GM19240 (cell line): Measurements from ENCODE around the gene GNG14.
"Not testable (repeated sequence)": the region's sequence is repeated elsewhere in the genome, so short reads cannot be mapped to it uniquely, and the experiment has no call there.

Source experiments
- DNase-seq: peaks from one replicate; pipeline ENCODE4 v3.0.0; 2011; ENCODE audit warnings: low spot score; ENCODE audit not compliant: insufficient read length

The GNG14 gene

DNA sequence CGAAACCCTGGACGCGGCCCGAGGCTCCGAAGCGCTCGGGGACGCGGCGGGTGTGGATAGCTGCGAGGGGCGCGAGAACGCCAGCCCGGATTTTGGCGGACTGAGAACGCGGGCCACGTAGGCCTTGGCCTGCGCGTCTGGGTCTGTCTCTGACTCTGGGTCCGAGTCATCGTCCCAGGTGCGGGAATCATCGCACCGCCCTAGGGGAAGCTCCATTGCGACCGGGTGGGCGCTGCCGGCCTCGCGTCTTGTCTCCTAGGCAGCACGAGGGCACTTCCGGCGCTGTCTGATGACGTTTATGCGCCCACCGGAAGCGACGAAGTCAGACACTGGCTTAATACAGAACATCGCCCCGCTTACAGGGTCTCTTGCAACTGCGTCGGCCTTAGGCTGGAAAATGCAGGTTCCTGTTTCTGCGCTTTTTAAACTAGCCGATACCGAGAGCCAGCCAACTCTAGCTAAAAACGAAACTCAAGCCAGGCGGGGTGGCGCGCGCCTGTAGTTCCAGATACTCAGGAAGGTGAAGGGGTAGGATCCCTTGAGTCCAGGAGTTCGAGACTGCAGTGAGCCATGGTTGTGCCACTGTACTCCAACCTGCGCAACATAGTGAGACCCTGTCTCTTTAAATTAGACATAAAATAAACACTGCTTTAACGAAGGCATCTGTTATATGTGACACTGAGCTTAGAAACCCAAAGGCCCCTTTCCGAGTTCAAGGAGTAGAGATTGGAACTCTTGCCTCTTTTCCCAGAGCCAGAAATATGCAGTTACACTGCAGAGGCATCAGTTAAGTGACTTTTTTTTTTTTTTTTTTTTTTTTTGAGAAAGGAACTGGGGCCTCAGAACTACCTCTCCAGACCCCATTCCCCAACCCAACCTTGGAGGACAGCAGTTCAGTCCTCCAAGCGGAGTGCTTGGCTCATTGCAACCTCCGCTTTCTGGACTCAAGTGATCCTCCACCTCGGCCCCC lies 8.9 kb downstream of the GNG14 start, which contains the start of gene FBXW9:
Gene FBXW9 (minus strand): TSS at position 266 of the 970 bp plus-strand sequence. CDS start 50 bp downstream, at position 216.
- DNase-seq = peak; percentile 99

- not testable (repeated sequence) for DNase-seq
These were observed 9.6 kb downstream of the GNG14 start for GRCh38 chr19:12697425-12697824.

DNA sequence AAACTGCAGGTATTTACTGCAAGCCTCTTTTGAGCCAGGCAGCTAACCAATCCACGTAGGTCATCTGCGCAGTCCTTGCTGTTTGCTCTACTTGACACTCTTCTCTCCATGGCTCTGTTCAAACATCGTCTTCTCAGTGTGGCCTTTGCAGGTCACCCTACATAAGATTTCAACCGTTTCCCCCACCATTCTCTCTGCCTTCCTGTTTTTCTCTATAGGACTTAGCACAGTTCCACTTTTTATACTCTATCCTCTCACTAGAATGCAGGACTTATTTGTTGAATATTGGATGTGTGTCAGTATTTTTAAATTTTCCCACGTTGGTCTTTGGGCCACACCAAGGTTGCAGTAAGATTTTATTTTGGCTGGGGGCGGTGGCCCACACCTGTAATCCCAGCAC lies 10.3 kb downstream of the GNG14 start:
- no peak for DNase-seq

DNA sequence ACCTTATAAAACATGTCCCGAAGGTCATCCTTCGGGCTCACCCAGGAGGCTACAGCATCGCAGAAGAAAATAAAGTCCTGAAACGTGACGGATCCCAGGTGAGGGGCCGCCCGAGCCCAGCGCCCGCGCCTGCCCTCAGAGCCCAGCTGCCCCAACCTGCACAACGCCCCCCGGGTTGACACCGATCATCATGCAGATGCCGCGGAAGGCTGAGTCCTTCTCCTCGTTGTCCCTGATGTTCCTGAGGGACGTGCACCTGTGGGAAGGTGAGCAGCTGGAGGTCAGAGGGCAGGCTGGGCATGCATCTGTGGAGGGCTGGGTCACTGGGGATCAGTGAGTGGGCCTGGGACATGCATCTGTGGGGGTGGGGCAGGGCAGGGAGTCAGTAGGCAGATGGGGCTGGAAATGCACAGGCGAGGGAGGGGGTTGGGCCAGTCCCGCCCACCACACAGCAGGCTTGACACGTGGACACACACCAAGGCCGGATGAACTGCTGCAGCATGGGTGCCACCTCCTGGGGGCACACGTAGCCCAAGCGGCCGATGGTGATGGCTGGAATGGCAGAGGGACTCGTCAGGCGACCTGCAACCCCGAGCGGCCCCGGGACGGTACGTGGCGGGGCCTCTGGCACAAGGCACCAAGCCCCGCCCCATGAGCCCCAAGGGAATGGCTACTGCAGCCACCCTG lies 13.9 kb downstream of the GNG14 start:
- DNase-seq = no peak

- no peak for DNase-seq
These were observed 15.2 kb downstream of the GNG14 start for GRCh38 chr19:12703046-12703445.

DNA sequence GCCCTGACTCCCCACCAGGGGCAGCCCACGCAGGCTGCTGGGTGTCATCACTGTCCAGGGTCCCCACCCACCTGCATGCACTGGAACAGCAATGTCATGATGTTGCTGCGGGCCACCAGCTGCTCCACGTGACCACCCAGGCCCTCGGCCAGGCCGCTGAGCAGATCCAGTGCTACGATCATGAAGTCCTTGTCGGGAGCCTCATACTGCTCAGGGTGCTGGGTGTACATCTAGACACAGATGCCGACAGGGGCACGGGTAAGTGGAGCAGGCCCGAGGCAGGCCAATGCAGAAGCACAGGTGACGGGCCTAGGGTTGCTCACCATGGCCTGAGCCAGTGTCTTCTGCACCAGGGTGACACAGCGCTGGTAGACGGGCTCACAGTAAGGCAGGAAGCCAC lies 17.4 kb downstream of the GNG14 start:
- DNase-seq = no peak

DNA sequence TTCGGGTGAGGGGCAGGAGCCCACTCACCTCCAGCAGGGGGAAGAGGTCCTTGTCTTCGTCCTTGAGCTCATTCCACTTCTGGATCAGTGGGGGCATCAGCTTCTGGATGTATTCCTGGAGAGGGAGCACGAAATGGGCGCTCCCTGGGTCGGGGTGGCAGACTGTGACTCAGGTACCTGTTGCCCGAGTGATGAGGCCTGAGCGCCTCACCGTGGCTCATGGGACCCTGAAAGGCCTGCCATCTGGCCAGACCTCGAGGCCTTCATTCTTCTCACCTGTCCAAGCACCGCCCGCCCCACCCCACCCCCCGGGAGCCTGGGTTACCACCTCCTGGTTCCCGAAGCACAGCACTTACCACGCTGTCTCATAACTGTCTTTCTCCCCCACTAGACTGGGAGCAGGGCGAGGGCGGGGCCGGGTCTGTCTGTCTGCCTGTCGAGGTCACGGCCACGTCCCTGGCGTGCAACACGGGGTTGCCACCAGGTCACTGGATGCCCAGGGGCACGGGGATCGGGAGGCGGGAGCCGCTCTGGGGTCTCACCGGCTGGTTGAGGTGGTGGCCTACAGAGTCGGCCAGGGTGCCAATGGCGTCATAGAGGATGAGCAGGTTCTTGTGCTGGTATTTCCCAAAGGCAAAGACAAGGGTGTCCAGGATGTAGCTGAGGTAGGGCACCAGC lies 18.0 kb downstream of the GNG14 start:
- DNase-seq = no peak

DNA sequence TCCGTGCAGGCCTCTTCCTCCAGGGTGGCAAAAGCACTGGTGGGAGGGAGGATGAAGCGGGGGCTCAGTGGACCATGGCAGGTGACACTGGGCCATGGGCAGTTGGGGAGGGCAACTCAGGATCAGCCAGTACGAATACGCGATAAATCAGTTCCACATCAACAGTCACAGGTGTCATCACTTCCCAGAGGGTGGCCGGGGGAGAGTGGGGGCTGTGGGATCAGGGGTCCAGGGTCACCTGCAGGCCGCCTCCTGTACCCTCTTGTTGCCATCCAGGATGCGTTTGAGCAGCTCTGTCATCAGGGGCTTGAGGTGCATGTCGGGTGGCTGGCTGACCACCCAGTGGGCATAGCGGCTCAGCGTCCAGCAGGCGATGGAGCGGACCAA lies 18.5 kb downstream of the GNG14 start:
- no peak for DNase-seq

DNA sequence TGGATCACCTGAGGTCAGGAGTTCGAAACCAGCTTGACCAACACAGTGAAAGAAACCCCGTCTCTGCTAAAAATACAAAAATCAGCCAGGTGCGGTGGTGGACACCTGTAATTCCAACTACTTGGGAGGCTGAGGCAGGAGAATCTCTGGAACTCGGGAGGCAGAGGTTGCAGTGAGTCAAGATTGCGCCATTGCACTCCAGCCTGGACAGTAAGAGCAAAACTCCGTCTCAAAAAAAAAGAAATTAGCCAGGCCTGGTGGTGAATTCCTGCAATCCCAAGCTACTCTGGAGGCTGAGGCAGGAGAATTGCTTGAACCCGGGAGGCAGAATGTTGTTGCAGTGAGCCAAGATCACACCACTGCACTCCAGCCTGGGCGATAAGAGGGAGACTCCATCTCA lies 20.8 kb downstream of the GNG14 start:
- DNase-seq = no peak

- no peak for DNase-seq
These were observed 23.4 kb downstream of the GNG14 start for GRCh38 chr19:12711187-12711586.

GRCh38 chr19:12712077-12712476 lies 24.3 kb downstream of the GNG14 start:
- DNase-seq = not testable (repeated sequence)

DNA sequence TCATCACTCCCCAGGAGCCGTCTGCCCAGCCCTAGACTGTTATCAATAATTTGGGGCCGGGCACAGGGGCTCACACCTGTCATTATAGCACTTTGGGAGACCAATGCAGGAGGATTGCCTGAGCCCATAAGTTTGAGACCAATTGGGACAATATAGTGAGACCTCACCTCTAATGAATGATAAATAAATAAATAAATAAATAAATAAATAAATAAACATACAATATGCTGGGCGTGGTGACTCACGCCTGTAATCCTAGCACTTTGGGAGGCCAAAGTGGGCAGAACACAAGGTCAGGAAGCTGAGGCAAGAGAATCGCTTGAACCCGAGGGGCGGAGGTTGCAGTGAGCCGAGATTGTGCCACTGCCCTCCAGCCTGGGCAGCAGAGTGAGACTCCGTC lies 25.5 kb downstream of the GNG14 start:
- DNase-seq = not testable (repeated sequence)

DNA sequence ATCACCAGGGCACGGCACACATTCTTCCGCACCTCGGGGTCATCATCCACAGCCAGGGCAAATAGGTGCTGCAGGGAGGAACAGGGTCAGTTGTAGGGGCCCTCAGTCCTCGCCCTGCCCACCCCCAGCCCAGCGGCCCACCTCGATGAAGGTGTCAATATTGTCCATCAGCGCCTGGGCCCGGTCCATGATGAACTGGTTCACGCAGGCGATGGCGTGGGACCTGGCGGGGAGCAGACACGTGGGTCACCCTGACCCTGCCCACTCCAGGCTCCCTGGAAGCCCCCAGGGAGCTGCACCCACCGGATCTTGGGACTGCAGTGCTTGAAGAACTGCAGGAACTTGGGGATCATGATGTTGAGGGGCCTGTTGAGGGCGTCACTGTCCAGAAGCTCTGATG lies 27.3 kb downstream of the GNG14 start:
- DNase-seq = no peak

GRCh38 chr19:12715929-12716328 lies 28.1 kb downstream of the GNG14 start:
- no peak for DNase-seq

DNA sequence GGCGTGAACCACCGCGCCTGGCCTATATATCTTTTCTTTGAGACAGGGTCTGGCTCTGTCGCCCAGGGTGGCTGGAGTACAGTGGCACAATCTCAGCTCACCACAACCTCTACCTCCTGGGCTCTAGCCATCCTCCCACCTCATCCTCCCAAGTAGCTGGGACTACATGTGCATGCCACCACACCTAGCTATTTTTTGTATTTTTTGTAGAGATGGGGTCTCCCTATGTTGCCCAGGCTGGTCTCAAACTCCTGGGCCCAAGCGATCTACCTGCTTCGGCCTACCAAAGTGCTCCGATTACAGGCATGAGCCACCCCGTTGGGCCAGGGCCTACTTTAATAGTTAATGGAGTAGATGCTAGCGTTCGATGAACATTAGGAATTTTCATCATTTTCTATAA lies 32.5 kb downstream of the GNG14 start:
- DNase-seq = no peak

- no peak for DNase-seq
These were observed 33.3 kb downstream of the GNG14 start for GRCh38 chr19:12720851-12721655.

DNA sequence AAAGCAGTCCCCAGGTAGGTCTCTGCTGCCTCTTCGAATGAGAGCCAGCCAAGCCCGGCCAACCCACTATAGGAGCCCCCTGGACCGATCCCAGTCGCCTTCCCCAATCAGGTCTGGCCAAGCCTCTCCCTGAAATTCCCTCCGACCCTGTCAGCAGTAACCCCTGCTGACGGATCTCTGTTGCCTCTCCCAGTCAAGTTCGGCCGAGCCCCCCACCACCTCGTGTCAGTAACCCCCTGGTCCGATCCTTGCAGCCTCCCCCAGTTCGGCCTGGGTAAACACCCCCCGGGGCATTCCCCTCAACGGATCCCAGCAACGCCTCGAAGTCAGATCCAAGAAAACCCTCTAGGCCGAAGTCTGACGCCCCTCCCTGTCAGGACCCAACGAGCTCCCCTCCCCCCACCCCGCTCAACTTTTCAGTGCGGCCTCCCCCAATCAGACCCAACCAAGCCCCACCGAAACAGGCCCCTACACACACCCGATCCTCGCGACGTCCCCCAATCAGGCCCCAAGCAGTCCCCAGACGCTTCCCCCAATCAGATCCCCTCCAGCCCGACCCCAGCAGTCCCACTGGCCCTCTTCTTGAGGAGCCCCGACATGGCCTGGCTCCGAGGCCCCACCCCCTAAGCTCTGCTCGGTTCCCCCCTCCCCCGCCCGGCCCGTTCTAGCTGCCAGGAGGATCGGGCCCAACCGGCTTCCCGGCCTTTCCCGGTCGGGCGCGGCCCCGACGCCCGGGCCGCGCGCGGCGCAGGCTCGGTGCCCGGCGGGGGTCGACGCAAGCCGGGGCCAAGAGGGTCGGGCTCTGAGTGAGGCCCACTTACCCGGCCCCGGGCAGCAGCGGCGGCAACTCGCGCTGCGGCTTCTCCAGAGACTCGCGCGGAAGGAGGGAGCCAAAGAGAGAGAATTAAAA lies 34.1 kb downstream of the GNG14 start:
- DNase-seq = peak; percentile 52

DNA sequence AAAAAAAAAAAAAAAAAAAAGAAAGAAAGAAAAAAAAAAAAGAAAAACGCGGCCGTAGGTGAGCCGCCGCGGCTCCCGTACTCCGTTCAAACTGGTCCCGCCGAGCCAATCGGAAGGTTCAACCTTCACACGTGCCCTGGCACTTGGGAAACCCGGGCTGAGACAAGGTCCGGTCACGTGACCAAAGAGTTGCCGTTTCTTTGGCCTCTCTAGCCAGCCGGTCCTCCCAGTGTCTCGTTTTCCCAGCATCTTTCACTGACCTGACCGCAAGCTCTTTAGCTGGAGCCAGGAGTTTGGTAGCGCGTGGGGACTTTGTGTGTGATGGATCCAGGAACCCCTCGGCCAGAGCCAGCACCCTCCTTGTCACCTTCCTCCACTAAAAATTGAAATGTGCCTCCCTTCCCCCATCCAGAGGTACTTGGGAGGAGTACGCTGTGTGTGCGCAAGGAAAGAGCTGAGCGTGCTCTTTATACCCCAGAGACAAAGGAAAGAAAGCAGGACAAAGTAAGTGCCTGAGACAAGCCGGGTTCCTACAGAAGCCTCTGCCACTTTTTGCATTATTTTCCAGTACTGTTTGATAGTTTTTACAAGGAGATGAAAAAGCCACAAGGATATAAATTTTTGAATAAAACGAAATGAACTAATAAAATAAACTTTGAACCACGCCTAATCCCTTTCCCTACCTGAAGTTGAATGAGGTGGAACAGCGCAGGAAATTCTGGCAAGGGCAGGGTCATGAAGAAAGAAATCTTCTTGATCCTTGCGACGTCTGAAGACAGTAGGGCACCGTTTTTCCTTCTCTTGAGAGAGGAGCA lies 35.0 kb downstream of the GNG14 start:
- DNase-seq = peak; percentile 99

- DNase-seq = no peak
These were observed 35.5 kb downstream of the GNG14 start for GRCh38 chr19:12723381-12723640.
